Measurements from ENCODE around the gene FAM13C.

DNA sequence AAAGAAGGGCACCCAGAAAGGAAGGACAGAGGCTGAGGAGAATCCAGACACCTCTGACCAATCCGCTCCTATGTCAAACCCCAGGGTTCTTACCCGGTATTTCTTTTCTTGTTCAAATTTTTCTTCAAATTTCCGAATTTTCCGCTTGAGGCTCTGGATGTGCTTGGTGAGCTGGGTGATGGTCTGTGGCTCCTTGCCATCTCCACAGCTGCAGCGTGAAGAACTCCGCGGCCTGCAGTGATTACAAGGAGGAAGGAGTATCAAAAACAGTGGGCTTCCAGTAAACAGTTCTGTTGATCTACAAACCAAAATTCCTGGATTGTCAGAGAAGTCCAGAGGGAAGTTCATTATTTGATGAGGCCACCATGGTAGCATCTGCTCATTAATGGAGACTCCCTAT lies 93.9 kb downstream of the FAM13C start:
- TF ChIP-seq, protein P1, sequence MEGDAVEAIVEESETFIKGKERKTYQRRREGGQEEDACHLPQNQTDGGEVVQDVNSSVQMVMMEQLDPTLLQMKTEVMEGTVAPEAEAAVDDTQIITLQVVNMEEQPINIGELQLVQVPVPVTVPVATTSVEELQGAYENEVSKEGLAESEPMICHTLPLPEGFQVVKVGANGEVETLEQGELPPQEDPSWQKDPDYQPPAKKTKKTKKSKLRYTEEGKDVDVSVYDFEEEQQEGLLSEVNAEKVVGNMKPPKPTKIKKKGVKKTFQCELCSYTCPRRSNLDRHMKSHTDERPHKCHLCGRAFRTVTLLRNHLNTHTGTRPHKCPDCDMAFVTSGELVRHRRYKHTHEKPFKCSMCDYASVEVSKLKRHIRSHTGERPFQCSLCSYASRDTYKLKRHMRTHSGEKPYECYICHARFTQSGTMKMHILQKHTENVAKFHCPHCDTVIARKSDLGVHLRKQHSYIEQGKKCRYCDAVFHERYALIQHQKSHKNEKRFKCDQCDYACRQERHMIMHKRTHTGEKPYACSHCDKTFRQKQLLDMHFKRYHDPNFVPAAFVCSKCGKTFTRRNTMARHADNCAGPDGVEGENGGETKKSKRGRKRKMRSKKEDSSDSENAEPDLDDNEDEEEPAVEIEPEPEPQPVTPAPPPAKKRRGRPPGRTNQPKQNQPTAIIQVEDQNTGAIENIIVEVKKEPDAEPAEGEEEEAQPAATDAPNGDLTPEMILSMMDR (IDR thresholded peaks at IDR 0.05), result no peak
- TF ChIP-seq NFIC (IDR thresholded peaks at IDR 0.05; ENCODE audit: borderline replicate concordance) (no peak), GATA2 (CRISPR knock-in tag; IDR thresholded peaks at IDR 0.05) (no peak), YY1 (IDR thresholded peaks at IDR 0.05; ENCODE audit: low read depth) (no peak), POLR2AphosphoS5 (IDR thresholded peaks at IDR 0.05; ENCODE audit: low read depth, low read length) (no peak), GABPA (IDR thresholded peaks at IDR 0.05; ENCODE audit: low read depth) (no peak)
- TF ChIP-seq, protein P2, sequence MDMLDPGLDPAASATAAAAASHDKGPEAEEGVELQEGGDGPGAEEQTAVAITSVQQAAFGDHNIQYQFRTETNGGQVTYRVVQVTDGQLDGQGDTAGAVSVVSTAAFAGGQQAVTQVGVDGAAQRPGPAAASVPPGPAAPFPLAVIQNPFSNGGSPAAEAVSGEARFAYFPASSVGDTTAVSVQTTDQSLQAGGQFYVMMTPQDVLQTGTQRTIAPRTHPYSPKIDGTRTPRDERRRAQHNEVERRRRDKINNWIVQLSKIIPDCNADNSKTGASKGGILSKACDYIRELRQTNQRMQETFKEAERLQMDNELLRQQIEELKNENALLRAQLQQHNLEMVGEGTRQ (IDR thresholded peaks at IDR 0.05; ENCODE audit: borderline replicate concordance, low read depth, low read length), result no peak
